Mesodermal cell (in vitro differentiated cells): Measurements from ENCODE around the gene FRS2.

ENCODE experiments used
- H3K27ac ChIP-seq: 2 replicates; pipeline ENCODE4 v1.7.0; 2013; ENCODE audit warnings: mild to moderate bottlenecking, low read depth, low read length, moderate library complexity; ENCODE audit not compliant: severe bottlenecking
- H3K36me3 ChIP-seq: 2 replicates; pipeline ENCODE4 v1.7.1; 2013; ENCODE audit warnings: mild to moderate bottlenecking, low read length, moderate library complexity; ENCODE audit not compliant: control insufficient read depth, insufficient read depth
- H3K4me1 ChIP-seq: one replicate; pipeline ENCODE4 v1.7.1; 2013; ENCODE audit warnings: mild to moderate bottlenecking, low read length; ENCODE audit not compliant: insufficient read depth, control insufficient read depth, poor library complexity, severe bottlenecking
- H3K4me3 ChIP-seq: 2 replicates; pipeline ENCODE4 v1.7.0; 2013; ENCODE audit warnings: low read length, control low read depth, mild to moderate bottlenecking; ENCODE audit not compliant: insufficient read depth, poor library complexity, severe bottlenecking; ENCODE audit errors: extremely low read depth
- H3K9me3 ChIP-seq: 2 replicates; pipeline ENCODE4 v1.7.1; 2013; ENCODE audit warnings: mild to moderate bottlenecking, low read length, moderate library complexity; ENCODE audit not compliant: control insufficient read depth
- WGBS, 2 experiments: methylation state at CpG; one replicate each; pipeline ENCODE4 v1.1.5; 2013; ENCODE audit warnings: missing lambda C conversion rate in 2 of 2; ENCODE audit not compliant: insufficient coverage in 2 of 2; 5-methylcytosine and 5-hydroxymethylcytosine counted together

Gene FRS2

GRCh38 chr12:69553628-69554248 is 83.5 kb downstream of the FRS2 start:
- Histone ChIP-seq H3K9me3 (no peaks in the 10 kb centered on the region), H3K4me1 (peaks cover 17% of the 10 kb centered on the region), H3K27ac (no peak overlapping the region), H3K4me3 (no peak overlapping the region), H3K36me3 (peaks cover 4% of the 10 kb centered on the region)
- WGBS, 2 experiments = 100% methylated on average over 1 of the region's 2 CpGs

- no peak overlapping the region for H3K4me3 ChIP-seq
- peak overlapping the region; percentile 68 for H3K27ac ChIP-seq
- peaks cover 4% of the 10 kb centered on the region for H3K36me3 ChIP-seq
- peaks cover 17% of the 10 kb centered on the region for H3K4me1 ChIP-seq
- no peaks in the 10 kb centered on the region for H3K9me3 ChIP-seq
- 80 to 100% methylated on average over 1 to 2 of the region's 6 CpGs for WGBS, 2 experiments
Observed at GRCh38 chr12:69555461-69555860, 85.3 kb downstream of the FRS2 start.

- H3K4me3 ChIP-seq = no peak overlapping the region
- H3K9me3 ChIP-seq = no peaks in the 10 kb centered on the region
- no peak overlapping the region for H3K27ac ChIP-seq
- H3K4me1 ChIP-seq = peaks cover 17% of the 10 kb centered on the region
- H3K36me3 ChIP-seq = peaks cover 4% of the 10 kb centered on the region
- WGBS, 2 experiments = 91 to 100% methylated on average over 4 to 9 of the region's 9 CpGs
Observed at GRCh38 chr12:69556383-69556782, 86.2 kb downstream of the FRS2 start.

GRCh38 chr12:69563166-69563762 is 93.1 kb downstream of the FRS2 start:
- Histone ChIP-seq H3K4me3 (no peak overlapping the region), H3K4me1 (no peaks in the 10 kb centered on the region), H3K27ac (no peak overlapping the region), H3K9me3 (no peaks in the 10 kb centered on the region), H3K36me3 (peaks cover 50% of the 10 kb centered on the region)
- 90 to 91% methylated on average over 2 of the region's 2 CpGs for WGBS, 2 experiments

- H3K4me1 ChIP-seq = no peaks in the 10 kb centered on the region
- 89 to 93% methylated on average over 2 to 3 of the region's 3 CpGs for WGBS, 2 experiments
- no peak overlapping the region for H3K27ac ChIP-seq
- peaks cover 69% of the 10 kb centered on the region for H3K36me3 ChIP-seq
- no peak overlapping the region for H3K4me3 ChIP-seq
- H3K9me3 ChIP-seq = no peaks in the 10 kb centered on the region
Observed at GRCh38 chr12:69566603-69567002, 96.4 kb downstream of the FRS2 start.

- Histone ChIP-seq H3K27ac (no peak overlapping the region), H3K36me3 (peaks cover 69% of the 10 kb centered on the region), H3K9me3 (no peaks in the 10 kb centered on the region), H3K4me3 (no peak overlapping the region), H3K4me1 (no peaks in the 10 kb centered on the region)
- 67 to 100% methylated on average over 1 to 2 of the region's 4 CpGs for WGBS, 2 experiments
Observed at GRCh38 chr12:69569236-69569635, 99.0 kb downstream of the FRS2 start.

- WGBS, 2 experiments = 94 to 96% methylated on average over 6 to 7 of the region's 10 CpGs
- Histone ChIP-seq H3K4me1 (peaks cover 5% of the 10 kb centered on the region), H3K9me3 (no peaks in the 10 kb centered on the region), H3K27ac (peak overlapping the region; percentile 11), H3K36me3 (peaks cover 70% of the 10 kb centered on the region), H3K4me3 (no peak overlapping the region)
Observed at GRCh38 chr12:69570000-69570516, 99.9 kb downstream of the FRS2 start.

GRCh38 chr12:69570545-69571399 is 100.6 kb downstream of the FRS2 start:
- no peaks in the 10 kb centered on the region for H3K9me3 ChIP-seq
- no peak overlapping the region for H3K4me3 ChIP-seq
- no peak overlapping the region for H3K27ac ChIP-seq
- 10% methylated on average over 2 of the region's 6 CpGs; no CpG with 5 or more reads in 1 of the 2 experiments for WGBS, 2 experiments
- H3K4me1 ChIP-seq = peaks cover 9% of the 10 kb centered on the region
- peaks cover 70% of the 10 kb centered on the region for H3K36me3 ChIP-seq

GRCh38 chr12:69575346-69575745 is 105.2 kb downstream of the FRS2 start:
- Histone ChIP-seq H3K27ac (no peak overlapping the region), H3K9me3 (no peaks in the 10 kb centered on the region), H3K4me1 (peaks cover 9% of the 10 kb centered on the region), H3K36me3 (peaks cover 39% of the 10 kb centered on the region), H3K4me3 (no peak overlapping the region)
- WGBS, 2 experiments = 100% methylated on average over 1 of the region's 3 CpGs; no CpG with 5 or more reads in 1 of the 2 experiments

GRCh38 chr12:69578283-69578682 is 108.1 kb downstream of the FRS2 start:
- H3K4me1 ChIP-seq = peaks cover 9% of the 10 kb centered on the region
- H3K4me3 ChIP-seq = no peak overlapping the region
- no peaks in the 10 kb centered on the region for H3K9me3 ChIP-seq
- H3K36me3 ChIP-seq = peaks cover 17% of the 10 kb centered on the region
- no CpG with 5 or more reads among the region's 2 CpGs for WGBS, 2 experiments
- no peak overlapping the region for H3K27ac ChIP-seq
